ENCODE data around the gene HRH4. TPM values are rescaled to one million over a fixed set of nuclear protein-coding genes. Genes with fewer than 3 reads are reported as not detected.

HRH4 gene
- total RNA-seq, 4 donors from 2014 or later: 0.15 to 0.54 (median 0.16) TPM; not detected in 1

- Histone ChIP-seq H3K4me1 (no peaks in the 10 kb centered on the region), H3K27ac (no peak overlapping the region), H3K4me3 (no peak overlapping the region), H3K27me3 (peaks cover 5% of the 10 kb centered on the region), H3K9me3 (no peaks in the 10 kb centered on the region), H3K36me3 (no peaks in the 10 kb centered on the region)
- TF ChIP-seq POLR2A (IDR thresholded peaks at IDR 0.05) (no peak), POLR2AphosphoS5 (IDR thresholded peaks at IDR 0.05) (no peak), CTCF (IDR thresholded peaks at IDR 0.05) (no peak), EP300 (IDR thresholded peaks at IDR 0.05) (no peak)
- ATAC-seq: no peak
- whole genome bisulfite sequencing, 2 donors (ENCODE audit: low coverage in 1 of 2): 69 to 73% methylated on average over 2 of the region's 2 CpGs
Observed at GRCh38 chr18:24515721-24516120, 55.3 kb downstream of the HRH4 start.

GRCh38 chr18:24516261-24516660 is 55.8 kb downstream of the HRH4 start:
- H3K27me3 ChIP-seq: peaks cover 5% of the 10 kb centered on the region
- no peak overlapping the region for H3K4me3 ChIP-seq
- ATAC-seq: no peak
- no peaks in the 10 kb centered on the region for H3K36me3 ChIP-seq
- H3K27ac ChIP-seq: no peak overlapping the region
- H3K4me1 ChIP-seq: no peaks in the 10 kb centered on the region
- 69 to 81% methylated on average over 2 to 3 of the region's 3 CpGs for WGBS, 2 donors (ENCODE audit: low coverage in 1 of 2)
- TF ChIP-seq CTCF (IDR thresholded peaks at IDR 0.05) (no peak), POLR2A (IDR thresholded peaks at IDR 0.05) (no peak), POLR2AphosphoS5 (IDR thresholded peaks at IDR 0.05) (no peak), EP300 (IDR thresholded peaks at IDR 0.05) (no peak)
- no peaks in the 10 kb centered on the region for H3K9me3 ChIP-seq

- no peak for TF ChIP-seq EP300 (IDR thresholded peaks at IDR 0.05)
- no peak for TF ChIP-seq POLR2A (IDR thresholded peaks at IDR 0.05)
- no peak for TF ChIP-seq CTCF (IDR thresholded peaks at IDR 0.05)
- TF ChIP-seq POLR2AphosphoS5 (IDR thresholded peaks at IDR 0.05): no peak
- WGBS, 2 donors (ENCODE audit: low coverage in 1 of 2): 82% methylated on average over 2 of the region's 8 CpGs; no CpG with 5 or more reads in 1 of the 2 donors
Observed at GRCh38 chr18:24517554-24517953, 57.1 kb downstream of the HRH4 start.

GRCh38 chr18:24518596-24518995 is 58.2 kb downstream of the HRH4 start:
- WGBS, 2 donors (ENCODE audit: low coverage in 1 of 2): 82 to 89% methylated on average over 3 to 12 of the region's 14 CpGs
- Histone ChIP-seq H3K27ac (no peak overlapping the region), H3K36me3 (no peaks in the 10 kb centered on the region), H3K4me3 (no peak overlapping the region), H3K9me3 (no peaks in the 10 kb centered on the region), H3K27me3 (peaks cover 5% of the 10 kb centered on the region), H3K4me1 (no peaks in the 10 kb centered on the region)
- TF ChIP-seq POLR2A (IDR thresholded peaks at IDR 0.05) (no peak), CTCF (IDR thresholded peaks at IDR 0.05) (no peak), EP300 (IDR thresholded peaks at IDR 0.05) (no peak), POLR2AphosphoS5 (IDR thresholded peaks at IDR 0.05) (no peak)
- ATAC-seq: no peak

More at GRCh38 chr18:24517554-24517953, 57.1 kb downstream of the HRH4 start:
- no peaks in the 10 kb centered on the region for H3K9me3 ChIP-seq
- no peaks in the 10 kb centered on the region for H3K4me1 ChIP-seq
- H3K27ac ChIP-seq: no peak overlapping the region
- H3K36me3 ChIP-seq: no peaks in the 10 kb centered on the region
- ATAC-seq: no peak
- H3K4me3 ChIP-seq: no peak overlapping the region
- H3K27me3 ChIP-seq: peaks cover 5% of the 10 kb centered on the region

Small RNA genes within 50 kb of the gene (small RNA-seq; reads per million reads assigned to genes)
- 0 reads per million in 4 donors for gene RF00019

Other genes starting within 250 kb of the HRH4 start
- gene OSBPL1A, start 62.8 kb upstream of the HRH4 start, total RNA-seq: 100 to 1,000 TPM in 3 of 4 donors, 10 to 100 TPM in 1; 97.1 to 120 (median 116) TPM
- gene IMPACT, start 34.0 kb upstream of the HRH4 start, total RNA-seq: 10 to 100 TPM; 17.6 to 32.7 (median 21.9) TPM